ENCODE results near the gene NANOS3.

The NANOS3 gene

DNA sequence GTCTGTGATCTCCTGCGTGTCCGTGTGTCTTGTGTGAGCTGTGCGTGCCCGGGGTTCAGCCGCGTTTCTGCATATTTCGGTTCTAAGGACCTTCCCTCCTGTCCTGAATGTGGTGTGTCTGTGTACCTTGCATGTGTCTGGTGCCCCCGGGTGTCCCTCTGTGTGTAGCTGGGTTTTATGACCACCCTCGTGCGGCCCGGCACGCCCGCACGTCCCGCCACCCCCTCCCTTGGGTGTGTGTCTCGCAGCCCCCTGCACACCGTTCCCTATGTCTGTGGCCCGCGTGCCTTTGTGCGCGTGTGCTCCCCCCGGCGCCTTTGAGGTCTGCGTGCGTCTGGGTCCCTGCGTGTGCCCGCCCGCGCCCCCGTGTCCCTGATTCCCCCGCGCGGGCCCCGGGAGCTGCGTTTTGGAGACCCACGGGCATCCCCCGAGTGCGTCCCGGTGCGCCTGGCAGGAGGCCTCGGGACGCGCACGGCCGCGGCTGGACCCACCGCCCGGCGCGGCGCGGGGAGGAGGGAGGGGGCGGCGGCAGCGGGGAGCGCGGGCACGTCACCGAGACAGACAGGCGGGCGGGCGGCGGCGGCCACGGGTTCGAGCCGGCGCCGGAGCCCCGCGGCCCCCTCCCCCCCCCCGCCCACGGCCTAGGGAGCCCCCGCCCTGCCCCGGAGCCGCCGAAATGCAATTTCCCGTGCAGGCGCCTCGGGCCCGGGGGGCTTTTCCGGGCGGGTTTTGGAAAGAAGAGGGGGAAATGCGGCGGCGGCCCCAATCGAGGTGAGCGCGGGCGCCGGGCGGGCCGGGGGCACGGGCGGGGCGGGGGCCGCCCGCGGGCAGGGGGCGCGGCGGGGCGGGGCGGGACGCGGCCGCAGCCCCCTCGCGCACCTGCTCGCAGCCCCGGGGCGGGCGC lies 12.0 kb upstream of the NANOS3 start:
- DNase-seq, result no peak

DNA sequence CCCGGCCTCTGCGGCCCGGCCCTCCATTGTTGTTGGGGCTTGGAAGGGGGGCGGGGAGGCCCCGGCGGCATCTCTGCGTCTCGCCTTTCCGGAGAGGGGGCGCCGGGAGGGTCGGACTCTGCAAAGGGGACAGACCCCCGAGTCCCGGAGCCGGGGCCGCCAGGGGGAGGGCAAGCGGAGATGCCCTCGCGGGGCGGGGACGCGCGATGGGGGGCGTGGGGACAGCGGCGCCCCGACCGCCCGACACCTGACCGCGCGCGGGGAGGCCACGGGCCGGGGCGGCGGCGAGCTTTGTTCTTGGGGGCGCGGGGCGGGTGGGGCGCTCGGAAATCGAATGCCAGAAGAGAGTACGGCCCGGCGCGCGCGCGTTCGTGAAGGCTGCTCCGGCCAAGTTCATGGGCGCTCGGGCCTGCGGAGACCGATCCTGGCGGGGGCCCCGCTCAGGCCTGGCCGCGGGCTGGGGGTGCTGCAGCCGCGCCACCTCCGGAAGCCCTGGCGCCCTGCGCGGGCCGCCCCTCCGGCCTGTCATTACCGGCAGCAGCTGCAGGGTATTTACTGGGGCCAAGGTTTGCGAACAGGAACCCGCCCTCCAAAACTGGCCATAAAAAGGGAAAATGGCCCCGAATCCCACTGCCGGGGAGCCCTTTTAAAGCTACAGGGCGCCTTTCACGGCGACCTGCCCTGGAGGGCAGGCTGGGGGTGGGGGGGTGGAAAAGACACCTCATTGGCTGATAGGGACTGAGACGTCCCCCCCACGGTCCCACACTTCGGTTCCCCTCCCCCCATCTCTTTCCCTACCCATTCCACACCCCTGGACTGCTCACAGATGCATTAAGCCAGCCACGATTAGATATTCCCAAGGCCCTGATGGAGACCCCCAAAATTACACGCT lies 11.1 kb upstream of the NANOS3 start:
- DNase-seq, result no peak

- DNase-seq, result no peak
Measured at GRCh38 chr19:13866463-13867046, 10.4 kb upstream of the NANOS3 start.

DNA sequence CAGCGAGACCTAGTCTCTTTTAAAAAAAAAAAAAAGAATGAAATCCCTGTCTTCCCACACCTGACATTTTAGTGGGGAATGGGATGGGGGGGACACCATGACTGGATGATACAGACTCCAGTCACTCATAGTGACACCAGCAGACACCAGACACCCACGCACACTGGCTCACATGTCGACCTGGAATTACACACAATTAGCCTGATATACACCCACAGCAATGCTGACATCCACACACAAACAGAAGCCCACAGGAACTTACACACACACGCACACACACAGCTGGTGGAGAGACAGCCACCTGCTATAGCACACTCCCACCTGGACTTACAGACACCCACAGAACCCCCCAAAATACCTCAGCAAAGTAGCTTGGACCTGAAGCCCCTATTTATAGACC lies 8.3 kb upstream of the NANOS3 start:
- no peak for DNase-seq

DNA sequence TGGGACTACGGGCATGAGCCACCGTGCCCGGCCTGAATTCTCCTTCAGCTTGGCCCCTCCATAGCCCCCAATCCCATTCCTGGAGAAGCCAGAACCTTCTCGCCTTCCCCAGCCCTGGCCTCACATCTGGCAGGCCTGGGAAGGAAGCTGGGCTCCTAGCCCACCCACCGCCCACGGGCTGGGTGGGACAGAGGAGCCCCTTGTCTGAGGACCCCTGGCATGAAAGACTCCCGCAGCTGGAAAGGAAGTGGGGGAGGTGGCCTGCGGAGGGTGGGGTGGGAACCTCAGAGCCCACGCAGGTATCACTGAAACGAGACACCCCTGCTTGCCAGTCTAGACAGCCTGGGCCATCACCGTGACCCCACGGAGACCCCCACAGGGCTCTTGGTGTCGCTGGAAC lies 7.7 kb upstream of the NANOS3 start:
- no peak for DNase-seq

GRCh38 chr19:13870873-13871272 lies 6.1 kb upstream of the NANOS3 start:
- DNase-seq, result no peak

DNA sequence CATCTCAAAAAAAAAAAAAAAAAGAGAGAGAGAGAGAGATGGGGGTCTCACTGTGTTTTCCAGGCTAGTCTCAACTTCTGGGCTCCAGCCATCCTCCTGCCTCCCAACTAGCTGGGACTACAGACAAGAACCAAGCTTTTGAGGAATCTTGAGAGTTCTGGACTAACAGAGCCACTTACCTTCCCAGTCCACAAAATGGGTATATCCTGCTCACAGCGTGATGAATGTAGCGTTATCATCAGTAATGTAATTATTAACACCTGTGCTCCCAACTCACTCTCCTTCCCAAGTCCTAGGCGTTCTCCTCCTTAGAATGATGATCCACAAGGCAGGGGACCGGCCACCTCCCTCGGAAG lies 4.6 kb upstream of the NANOS3 start:
- DNase-seq, result no peak

- DNase-seq, result no peak
Measured at GRCh38 chr19:13872695-13873389, 4.1 kb upstream of the NANOS3 start.

- DNase-seq, result no peak
Measured at GRCh38 chr19:13873834-13874515, 3.0 kb upstream of the NANOS3 start.

GRCh38 chr19:13875824-13876223 lies 1.1 kb upstream of the NANOS3 start:
- DNase-seq, result no peak

- no peak for DNase-seq
Measured at GRCh38 chr19:13877303-13877702, 369 bp downstream of the NANOS3 start.

DNA sequence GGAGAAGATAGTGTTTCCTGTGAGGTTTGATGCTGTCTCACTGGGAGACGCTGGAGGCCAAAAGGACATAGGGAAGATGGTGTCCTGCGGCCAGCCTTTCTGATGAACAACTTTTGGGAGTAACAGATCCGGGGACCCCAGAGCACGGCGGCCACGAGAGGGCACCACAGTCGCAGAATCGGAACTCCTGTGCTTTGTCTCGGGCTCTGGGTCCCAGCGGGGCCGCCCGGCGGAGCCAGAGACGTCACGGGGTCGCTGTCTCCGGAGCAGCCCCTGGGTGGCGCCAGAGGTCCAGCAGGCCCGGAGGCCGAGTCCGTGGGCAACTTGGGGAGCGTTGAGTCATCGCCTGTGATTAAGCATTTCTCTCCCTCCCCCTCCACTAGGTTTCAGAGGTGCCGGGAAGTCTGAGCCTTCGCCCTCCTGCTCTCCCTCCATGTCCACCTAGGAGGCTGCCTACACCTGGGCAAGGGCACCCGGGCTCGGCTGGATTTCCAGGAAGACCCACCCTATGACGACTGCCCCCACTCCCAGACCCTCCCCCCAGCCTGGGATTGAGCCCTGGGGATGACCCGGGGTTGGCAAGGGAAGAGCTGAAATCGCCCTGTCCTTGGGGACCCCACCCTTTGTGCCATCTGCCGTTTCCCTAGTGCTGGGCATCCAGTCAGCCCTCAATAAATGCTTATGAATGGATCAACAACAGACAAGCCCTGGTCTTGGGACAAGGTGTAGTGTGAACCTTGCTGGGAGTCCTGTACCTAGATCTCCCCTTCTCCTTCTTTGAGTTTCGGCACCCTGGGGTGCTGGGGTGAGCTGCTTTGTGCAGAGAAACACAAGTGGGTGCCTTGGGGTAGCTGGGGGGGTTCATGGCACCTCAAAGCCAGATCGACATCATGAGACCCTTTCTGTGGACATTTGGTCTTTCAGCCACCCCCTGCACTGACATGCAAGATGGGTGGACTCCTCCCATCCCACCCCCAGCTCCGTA lies 3.4 kb downstream of the NANOS3 start:
- peak; percentile 87 for DNase-seq

- DNase-seq, result no peak
Measured at GRCh38 chr19:13881251-13881691, 4.3 kb downstream of the NANOS3 start.

DNA sequence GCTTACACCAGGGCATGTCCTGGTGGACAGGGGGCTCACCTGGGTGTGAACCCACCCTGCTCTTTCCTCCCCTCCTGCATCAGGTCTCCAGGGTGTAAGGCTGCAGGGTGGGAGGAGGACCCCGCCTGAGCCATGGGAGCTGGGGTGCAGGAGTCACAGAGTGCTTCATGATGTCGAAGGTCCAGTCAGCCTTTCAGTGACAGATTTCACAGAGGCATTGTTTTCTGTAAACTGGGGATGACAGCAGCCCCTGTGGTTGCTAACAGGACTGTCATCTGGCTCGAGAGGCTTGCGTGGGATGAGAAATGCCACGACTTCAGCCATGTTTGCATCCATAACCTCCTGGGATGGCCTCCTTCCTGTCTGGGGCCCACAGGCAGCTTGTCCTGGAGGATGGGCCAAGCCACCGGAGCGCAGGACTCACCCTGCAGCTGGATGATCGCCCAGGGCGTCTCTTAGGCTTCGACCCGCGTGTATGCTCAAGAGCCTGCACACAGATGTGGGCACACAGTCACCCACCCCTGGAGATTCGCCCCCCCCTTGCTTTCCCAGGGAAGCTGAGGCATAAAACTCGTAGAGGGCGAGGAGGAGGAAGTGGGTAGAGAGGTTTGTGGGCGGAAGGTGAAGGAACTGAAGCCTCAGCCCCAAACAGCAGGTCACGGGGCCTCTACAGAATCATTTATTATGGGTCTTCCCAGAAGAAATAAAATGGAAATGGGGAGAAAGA lies 4.9 kb downstream of the NANOS3 start:
- no peak for DNase-seq

GRCh38 chr19:13882419-13882795 lies 5.5 kb downstream of the NANOS3 start:
- DNase-seq, result no peak

DNA sequence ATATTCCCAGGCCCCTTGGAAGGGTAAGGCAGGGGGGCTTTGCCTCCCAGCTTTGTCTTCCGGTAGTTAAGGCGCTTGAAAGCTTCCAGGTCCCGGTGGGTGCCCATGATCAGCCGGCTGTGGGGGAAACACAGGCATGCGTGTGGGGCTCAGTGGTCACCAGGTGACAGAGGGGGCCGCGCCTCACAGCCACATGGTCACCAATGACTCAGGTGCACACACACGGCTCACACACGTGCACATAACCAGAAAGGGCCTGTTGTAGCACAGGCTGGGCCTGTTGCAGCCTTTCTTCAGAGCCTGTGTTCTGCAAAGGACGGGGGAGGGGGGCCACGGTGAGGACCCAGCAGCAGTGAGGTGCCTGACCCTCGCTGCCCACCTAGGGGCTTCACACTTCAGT lies 5.9 kb downstream of the NANOS3 start:
- no peak for DNase-seq

- DNase-seq, result no peak
Measured at GRCh38 chr19:13883516-13884064, 6.7 kb downstream of the NANOS3 start.

GRCh38 chr19:13884726-13885591 lies 8.0 kb downstream of the NANOS3 start:
- DNase-seq, result no peak

GRCh38 chr19:13885826-13886365 lies 9.0 kb downstream of the NANOS3 start:
- no peak for DNase-seq

Measured in NCI-H1048 (cell line).